ENCODE results near the gene EPN2.

Gene EPN2

DNA sequence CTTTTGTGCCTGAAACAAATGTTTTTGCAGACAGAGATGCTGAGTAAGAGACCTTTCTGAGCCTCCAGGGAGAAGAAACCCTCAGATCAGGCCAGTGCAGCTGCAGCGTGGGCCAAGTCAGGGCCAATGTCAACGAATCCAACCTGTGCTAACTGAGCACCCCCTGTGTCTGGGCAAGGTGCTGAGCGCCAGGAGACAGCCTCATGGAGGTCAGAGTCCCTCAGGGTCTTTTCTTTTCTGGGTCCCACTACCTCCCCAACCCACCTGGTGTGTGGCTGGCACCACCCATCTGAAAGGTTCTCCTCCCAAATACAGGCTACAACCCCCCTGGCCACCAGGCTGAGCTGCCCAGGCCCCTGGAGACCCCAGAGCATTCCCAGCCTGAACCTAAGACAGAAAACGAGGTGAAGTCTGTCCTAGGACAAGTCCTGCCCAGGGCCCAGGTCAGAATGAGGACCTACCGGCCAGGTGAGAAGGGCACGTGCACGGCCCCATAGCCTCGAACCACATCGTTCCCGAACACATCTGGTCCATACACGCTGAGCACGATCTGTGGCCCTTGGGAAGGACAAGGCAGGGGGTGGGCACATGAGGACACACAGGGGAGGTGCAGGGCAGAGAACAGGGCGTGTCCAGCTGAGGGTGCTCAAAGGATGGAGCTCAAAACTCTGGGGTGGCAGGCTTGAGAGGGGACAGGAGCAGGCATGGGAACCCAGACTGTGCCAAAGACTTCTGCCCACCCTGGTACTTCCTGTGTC lies 110.3 kb downstream of the EPN2 start:
- no peak for TF ChIP-seq GATA2 (IDR thresholded peaks at IDR 0.05; ENCODE audit: low read depth, low read length)
- no peak for TF ChIP-seq GATA3 (IDR thresholded peaks at IDR 0.05; ENCODE audit: low read depth, low read length)

DNA sequence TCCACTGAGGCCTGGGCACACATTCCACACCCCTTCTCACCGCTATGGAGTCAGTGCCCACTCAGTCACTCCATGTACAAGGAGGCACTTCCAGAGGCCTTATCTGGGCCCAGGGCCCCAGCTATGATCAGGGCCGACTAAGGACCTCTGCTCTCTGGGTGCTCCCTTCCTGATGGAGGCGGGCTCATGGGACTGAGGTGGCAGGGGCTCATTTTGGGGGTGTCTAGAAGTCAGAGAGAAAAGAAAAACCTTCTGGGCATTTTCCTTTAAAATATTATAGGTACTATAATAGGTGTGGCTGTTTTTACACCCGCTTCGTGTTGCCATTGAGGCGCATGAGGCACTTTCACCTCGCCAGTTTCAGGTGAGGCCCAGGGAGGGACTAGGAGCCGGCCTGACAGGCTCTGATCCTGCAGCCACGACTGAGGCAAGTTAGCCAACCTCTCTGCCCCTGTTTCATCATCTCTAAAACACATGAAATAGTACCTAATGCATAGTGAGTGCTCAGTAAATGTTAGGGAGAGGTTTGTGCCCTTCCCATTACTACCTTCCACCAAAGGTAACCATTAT lies 111.0 kb downstream of the EPN2 start:
- no peak for TF ChIP-seq GATA3 (IDR thresholded peaks at IDR 0.05; ENCODE audit: low read depth, low read length)
- TF ChIP-seq GATA2 (IDR thresholded peaks at IDR 0.05; ENCODE audit: low read depth, low read length), result no peak

DNA sequence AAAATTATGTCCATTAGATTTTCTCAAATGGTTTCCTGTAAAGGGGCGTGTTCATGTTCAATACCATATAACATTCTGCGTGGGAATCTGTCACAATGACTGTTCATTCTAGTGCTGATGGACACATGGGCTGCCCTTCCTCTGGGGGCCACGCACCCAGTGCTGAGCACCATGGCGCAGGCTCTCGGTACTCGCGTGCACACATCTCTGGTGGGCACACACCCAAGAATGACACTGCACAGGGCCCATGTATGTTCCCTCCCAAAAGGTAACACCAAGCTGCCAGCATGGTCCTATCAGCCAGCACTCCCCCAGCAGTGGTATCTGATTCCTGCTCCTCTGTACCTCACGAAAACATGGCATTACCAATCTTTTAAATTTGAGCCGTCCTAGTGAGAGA lies 111.6 kb downstream of the EPN2 start:
- no peak for TF ChIP-seq GATA3 (IDR thresholded peaks at IDR 0.05; ENCODE audit: low read depth, low read length)
- no peak for TF ChIP-seq GATA2 (IDR thresholded peaks at IDR 0.05; ENCODE audit: low read depth, low read length)

DNA sequence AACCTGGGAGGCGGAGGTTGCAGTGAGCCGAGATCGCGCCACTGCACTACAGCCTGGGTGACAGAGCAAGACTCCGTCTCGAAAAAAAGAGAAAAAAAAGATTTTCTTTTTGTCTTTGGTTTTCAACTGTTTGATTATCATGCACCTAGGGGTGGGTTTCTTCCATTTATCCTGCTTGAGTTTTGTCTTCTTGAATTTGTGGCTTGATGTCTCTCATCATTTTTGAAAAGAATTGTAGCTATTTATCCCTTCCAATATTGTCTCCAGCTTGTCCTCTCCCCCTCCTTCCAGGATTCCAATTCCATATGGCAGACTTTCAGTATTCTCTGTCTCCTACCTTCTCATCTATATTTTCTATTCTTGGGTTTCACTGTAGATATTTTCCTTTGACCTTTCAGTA lies 117.6 kb downstream of the EPN2 start:
- TF ChIP-seq GATA2 (IDR thresholded peaks at IDR 0.05; ENCODE audit: low read depth, low read length), result no peak
- no peak for TF ChIP-seq GATA3 (IDR thresholded peaks at IDR 0.05; ENCODE audit: low read depth, low read length)

DNA sequence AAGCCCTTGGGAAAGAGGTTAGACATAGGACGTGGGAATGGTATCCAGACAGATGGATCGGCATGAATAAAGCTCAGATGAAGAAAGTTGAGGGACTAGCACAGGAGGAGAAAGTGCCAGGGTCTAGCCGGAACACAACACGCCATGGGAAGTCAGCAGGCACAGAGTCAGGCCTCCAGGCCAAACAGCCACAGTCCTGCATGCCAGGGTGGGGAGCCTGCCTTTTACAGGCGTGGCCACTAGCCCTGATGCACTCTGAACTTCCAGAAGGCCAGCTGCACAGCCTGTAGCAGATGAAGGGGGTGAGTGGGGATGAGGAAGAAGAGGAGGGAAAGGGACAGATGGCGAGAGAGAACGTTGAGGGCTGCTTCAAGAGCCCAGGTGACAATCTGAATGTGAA lies 120.2 kb downstream of the EPN2 start:
- TF ChIP-seq GATA2 (IDR thresholded peaks at IDR 0.05; ENCODE audit: low read depth, low read length) (no peak), GATA3 (IDR thresholded peaks at IDR 0.05; ENCODE audit: low read depth, low read length) (no peak)

DNA sequence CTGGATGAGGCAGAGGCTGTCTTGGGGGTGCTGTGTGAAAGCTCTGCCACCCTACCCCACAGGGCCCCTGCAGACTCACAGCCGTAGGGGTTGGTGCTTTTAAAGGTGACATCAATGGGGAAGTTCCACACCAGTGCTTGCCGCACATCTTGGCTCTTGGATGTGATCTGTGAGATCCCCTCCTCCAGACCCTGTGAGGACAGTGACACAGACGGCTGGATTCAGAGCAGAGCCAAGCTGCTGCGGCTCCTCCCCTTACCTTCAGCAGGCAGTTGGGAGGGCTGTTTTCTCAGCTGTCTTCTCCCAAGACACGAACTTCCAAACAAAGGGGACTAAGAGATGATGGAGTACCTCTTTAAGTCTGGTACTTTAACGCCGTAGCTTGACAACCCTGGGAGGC lies 120.6 kb downstream of the EPN2 start:
- no peak for TF ChIP-seq GATA2 (IDR thresholded peaks at IDR 0.05; ENCODE audit: low read depth, low read length)
- TF ChIP-seq GATA3 (IDR thresholded peaks at IDR 0.05; ENCODE audit: low read depth, low read length), result no peak

DNA sequence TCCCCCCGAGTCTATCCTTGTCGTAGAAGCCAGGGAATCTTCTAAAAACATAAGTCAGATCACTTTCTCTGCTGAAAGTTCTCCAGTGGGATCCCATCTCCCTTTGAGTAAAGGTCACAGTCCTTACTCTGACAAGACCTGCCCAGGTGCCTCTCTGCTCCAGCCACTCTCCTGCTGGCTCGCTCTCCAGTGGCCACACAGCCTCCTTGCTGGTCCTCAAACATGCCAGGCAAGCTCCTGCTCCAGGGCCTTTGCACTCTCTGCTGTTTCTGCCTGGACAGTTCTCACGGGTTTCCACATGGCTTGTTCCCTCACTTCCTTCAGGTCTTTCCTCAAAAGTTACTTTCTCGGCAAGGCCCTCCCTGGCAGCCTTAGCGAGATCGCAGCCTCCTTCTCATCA lies 122.0 kb downstream of the EPN2 start:
- TF ChIP-seq GATA3 (IDR thresholded peaks at IDR 0.05; ENCODE audit: low read depth, low read length) (no peak), GATA2 (IDR thresholded peaks at IDR 0.05; ENCODE audit: low read depth, low read length) (no peak)

DNA sequence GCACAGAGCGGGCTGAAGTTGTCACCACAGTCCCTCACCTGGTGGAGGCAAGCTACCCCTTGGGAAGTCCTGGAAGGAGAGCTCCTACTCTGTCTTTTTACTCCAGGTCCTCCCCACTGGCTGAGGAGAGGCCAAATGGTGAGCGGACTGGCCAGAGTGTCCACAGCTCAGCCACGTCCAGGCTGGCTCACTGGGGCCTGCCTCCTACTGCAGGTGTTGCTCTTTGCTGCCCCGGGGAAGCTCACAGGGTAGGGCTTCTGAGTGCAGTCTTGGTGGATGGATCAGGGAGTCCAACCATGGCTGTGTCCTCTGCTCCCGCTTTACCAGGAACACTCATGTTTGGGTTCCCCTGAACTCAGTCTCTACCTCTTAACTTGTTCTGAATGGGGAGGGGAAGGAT lies 122.7 kb downstream of the EPN2 start:
- no peak for TF ChIP-seq GATA2 (IDR thresholded peaks at IDR 0.05; ENCODE audit: low read depth, low read length)
- no peak for TF ChIP-seq GATA3 (IDR thresholded peaks at IDR 0.05; ENCODE audit: low read depth, low read length)

DNA sequence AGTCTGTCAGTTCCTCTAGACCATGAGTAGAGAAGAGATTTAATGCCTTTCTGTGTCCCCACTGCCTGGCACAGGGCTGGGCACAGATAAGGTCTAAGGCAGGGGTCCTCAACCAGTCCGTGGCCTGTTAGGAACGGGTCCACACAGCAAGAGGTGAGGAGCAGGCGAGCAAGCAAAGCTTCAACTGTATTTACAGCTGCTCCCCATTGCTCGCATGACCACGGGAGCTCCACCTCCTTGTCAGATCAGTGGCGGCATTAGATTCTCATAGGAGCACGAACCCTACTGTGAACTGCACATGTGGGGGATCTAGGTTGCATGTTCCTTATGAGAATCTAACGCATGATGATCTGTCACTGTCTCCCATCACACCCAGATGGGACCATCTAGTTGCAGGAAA lies 123.6 kb downstream of the EPN2 start:
- TF ChIP-seq GATA2 (IDR thresholded peaks at IDR 0.05; ENCODE audit: low read depth, low read length) (no peak), GATA3 (IDR thresholded peaks at IDR 0.05; ENCODE audit: low read depth, low read length) (no peak)

DNA sequence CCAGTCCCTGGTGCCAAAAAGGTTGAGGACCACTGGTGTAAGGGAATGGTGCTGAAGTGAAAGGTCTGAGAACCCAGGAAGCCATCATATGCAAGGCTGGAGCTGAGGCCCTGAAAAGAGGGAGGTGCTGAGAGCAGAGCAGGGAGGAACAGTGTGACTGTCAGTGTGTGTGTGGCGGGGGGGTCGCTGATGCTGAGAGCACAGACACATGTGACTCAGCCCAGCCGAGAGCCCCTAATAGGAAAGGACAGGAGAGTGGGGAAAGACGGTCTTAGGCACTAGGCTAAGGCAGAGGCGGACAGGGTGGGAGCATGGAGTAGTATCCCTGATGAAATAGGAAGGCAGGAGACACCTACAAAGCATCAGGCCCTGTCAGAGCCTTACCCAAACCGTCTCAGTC lies 124.2 kb downstream of the EPN2 start:
- no peak for TF ChIP-seq GATA3 (IDR thresholded peaks at IDR 0.05; ENCODE audit: low read depth, low read length)
- TF ChIP-seq GATA2 (IDR thresholded peaks at IDR 0.05; ENCODE audit: low read depth, low read length), result no peak

DNA sequence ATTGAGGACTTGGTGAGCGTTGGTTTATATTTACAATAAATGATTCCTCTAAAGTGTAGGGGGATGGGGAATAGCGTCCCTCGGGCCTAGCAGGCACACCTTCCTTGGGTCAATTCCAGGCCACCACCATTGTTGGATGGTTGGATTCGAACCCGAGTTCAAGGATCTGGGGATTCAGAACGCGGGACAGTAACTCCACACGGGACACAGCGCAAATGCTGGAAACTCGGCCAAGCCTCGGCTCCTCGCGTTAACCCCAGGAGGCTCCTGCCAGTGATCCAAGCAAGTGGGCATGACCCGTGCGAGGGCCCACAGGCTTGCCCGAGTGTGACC lies 124.7 kb downstream of the EPN2 start:
- TF ChIP-seq GATA2 (IDR thresholded peaks at IDR 0.05; ENCODE audit: low read depth, low read length) (no peak), GATA3 (IDR thresholded peaks at IDR 0.05; ENCODE audit: low read depth, low read length) (no peak)

DNA sequence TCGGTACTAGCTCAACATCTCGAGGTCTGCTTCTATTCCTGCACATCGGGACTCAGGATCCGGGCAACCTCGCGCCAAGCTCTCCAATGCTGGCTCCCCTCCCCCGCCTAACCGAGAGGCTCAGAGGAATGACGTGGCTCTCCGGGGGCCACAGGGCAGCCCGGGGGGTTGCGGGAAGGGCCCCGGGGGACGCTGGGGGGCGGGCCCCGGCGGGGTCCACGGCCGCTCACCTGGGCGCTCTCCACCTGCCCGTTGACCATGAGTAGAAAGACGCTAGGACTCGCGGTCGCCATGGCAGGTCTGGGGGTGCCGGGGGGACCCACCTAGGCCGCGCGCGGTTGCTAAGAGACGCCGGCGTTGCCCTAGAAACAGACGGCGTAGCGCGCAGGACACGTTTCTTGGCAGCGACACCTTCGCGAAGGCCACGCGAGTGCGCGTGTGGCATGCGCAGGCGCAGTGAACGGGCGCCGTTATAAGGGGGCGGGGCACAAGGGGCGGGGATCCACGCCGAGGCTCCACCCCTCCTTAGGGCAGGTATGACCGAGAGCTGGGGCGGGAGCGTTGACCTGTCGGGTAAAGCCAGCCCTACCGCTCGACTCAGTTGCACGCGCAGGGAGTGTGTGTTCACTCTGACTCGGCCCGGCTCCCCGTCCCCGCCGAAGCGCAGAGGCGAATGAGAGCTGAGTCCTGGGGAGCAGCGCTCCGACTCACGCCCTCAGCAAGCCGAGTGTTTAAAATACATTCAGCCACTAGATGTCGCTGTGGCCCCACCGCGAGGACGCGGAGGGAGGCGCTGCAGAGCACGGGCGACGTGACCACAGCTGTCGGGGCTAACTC lies 125.3 kb downstream of the EPN2 start, which contains the start of gene B9D1:
Gene B9D1 (minus strand): TSS at position 447 of the 837 bp plus-strand sequence. CDS start 154 bp downstream, at position 293.
- TF ChIP-seq GATA2 (IDR thresholded peaks at IDR 0.05; ENCODE audit: low read depth, low read length) (no peak), GATA3 (IDR thresholded peaks at IDR 0.05; ENCODE audit: low read depth, low read length) (no peak)

DNA sequence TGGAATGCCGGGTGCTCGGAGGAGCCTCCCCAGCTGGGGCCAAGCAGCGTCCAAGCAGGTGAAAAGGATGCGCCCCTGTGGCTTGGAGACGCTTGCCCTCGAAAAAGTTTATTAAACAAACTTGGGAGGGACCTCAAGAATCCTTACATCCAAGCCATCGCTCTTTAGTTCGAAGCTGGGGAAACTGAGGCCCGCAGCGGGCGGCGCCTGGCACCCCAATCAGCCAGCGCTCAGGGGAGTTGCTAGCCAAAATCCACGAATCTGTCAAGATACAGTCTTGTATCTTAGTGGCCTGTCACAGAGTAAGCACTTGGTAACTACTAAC lies 125.9 kb downstream of the EPN2 start:
- TF ChIP-seq GATA3 (IDR thresholded peaks at IDR 0.05; ENCODE audit: low read depth, low read length) (no peak), GATA2 (IDR thresholded peaks at IDR 0.05; ENCODE audit: low read depth, low read length) (no peak)

DNA sequence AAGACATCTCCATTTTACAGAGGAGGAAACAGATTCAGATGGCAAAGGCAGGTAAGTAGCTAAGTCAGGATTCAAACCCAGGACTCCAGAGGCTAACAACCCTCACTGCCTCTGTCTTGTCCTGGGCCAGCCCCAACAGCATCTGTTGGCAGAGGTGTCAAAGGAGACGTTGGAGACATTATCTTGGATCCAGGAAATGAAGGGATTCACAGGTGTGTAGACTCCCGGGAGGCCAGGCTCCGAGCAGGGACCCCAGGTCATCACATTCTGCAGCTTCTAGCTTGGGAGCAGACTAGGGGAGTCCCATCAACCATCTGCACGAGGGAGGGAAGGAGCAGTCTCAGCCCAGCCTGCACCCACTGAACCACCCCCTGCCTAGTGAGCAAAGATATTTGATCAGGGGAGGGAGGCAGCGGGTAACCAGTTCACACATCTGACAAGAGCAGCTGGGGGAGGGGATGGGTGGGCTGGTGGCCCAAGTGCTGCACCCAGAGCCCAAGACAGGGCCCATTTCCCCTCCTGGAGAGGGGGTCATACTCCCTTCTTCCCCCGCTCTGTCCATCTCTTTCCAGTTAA lies 126.4 kb downstream of the EPN2 start:
- no peak for TF ChIP-seq GATA3 (IDR thresholded peaks at IDR 0.05; ENCODE audit: low read depth, low read length)
- no peak for TF ChIP-seq GATA2 (IDR thresholded peaks at IDR 0.05; ENCODE audit: low read depth, low read length)
